Hematopoietic multipotent progenitor cell treated with erythropoietin and hydrocortisone succinate and interleukin-3 and kit ligand, for 15 days (in vitro differentiated cells): Measurements from ENCODE around the gene CSF3.
A peak's percentile ranks its signal among the peaks of the same experiment; 100 is the strongest.

Source experiments
- DNase-seq: peaks from one replicate; pipeline ENCODE4 v3.0.0-alpha.2; 2015; ENCODE audit warnings: low spot score

Gene CSF3, protein sequence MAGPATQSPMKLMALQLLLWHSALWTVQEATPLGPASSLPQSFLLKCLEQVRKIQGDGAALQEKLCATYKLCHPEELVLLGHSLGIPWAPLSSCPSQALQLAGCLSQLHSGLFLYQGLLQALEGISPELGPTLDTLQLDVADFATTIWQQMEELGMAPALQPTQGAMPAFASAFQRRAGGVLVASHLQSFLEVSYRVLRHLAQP

DNA sequence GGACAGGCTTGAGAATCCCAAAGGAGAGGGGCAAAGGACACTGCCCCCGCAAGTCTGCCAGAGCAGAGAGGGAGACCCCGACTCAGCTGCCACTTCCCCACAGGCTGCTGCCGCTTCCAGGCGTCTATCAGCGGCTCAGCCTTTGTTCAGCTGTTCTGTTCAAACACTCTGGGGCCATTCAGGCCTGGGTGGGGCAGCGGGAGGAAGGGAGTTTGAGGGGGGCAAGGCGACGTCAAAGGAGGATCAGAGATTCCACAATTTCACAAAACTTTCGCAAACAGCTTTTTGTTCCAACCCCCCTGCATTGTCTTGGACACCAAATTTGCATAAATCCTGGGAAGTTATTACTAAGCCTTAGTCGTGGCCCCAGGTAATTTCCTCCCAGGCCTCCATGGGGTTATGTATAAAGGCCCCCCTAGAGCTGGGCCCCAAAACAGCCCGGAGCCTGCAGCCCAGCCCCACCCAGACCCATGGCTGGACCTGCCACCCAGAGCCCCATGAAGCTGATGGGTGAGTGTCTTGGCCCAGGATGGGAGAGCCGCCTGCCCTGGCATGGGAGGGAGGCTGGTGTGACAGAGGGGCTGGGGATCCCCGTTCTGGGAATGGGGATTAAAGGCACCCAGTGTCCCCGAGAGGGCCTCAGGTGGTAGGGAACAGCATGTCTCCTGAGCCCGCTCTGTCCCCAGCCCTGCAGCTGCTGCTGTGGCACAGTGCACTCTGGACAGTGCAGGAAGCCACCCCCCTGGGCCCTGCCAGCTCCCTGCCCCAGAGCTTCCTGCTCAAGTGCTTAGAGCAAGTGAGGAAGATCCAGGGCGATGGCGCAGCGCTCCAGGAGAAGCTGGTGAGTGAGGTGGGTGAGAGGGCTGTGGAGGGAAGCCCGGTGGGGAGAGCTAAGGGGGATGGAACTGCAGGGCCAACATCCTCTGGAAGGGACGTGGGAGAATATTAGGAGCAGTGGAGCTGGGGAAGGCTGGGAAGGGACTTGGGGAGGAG lies at the start of gene CSF3:
Gene CSF3 (plus strand): TSS at position 436 of the 993 bp plus-strand sequence. CDS start 35 bp downstream, at position 471.
- DNase-seq = no peak

DNA sequence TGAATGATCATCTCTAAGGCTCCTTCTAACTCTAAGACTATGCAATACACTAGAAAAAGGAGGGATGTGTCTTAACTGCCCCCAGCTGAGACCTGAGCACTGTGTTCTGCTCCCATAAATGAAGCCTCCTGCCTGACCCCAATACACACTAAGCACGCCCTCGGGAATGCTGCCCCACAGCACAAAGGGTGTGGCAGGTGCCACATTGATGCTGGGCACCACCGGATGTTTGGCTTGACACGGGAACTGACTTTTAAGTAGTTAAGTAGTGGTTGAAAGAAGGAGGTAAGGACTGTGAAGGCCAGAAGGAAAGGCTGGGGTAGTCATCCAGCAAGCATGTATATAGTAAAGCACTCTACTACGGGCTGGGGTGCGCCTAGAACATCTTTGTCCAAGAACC lies 48.5 kb upstream of the CSF3 start:
- no peak for DNase-seq

DNA sequence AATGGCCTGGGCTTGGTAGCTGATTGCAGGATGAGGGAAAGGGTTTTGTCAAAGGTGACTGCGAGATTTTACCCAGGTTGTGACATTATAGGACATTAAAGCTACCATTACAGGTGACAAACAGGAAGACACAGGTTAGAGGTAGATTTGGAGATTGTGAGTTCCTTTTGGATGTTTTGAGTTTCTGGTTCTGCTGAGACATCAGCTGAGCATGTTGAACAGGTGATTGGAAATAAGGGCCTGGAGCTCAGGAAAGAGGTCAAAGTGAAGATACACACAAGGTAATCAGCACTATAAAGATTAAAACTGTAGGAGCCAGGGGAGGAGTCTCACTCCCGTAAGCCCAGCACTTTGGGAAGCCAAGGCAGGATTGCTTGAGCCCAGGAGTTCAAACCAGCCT lies 46.5 kb upstream of the CSF3 start:
- no peak for DNase-seq

DNA sequence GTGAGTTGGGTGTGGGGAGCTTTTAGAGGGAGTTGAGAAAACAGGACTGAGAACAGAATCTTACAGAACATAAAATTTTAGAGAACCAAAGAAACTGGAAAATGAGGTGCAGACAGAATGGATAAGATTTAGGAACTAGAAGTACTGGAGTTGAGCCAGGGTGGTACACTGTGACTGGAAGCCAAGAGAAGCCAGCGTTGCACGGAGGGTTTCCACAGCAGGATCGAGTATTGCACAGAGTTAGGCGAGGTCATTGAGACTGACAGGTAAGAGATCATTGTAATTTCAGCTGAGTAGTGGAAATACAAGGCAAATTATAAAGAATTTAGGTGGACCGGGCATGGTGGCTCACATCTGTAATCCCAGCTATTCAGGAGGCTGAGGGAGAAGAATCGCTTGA lies 45.9 kb upstream of the CSF3 start:
- no peak for DNase-seq

DNA sequence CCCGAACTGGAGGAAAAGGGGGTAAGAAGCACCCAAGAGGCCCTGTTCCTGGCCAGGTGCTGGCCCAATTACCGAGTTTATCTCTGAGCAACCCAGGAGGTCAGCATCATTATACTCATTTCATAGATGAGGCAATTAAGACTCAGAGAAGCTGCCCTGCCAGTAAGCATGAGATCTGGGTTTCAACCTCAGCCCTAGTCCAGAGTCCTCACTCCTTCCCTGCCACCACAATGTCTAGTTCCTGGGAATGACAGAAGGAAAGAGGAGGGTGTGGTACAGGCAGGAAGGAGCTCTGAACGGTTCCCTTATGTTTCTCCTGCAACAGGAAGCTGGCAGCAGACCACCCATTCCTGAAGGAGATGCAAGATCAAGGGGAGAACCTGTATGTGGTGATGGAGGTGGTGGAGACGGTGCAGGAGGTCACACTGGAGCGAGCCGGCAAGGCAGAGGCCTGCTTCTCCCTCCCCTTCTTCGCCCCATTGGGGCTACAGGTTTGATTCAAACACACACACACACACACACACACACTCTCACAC lies 45.0 kb upstream of the CSF3 start:
- no peak for DNase-seq

DNA sequence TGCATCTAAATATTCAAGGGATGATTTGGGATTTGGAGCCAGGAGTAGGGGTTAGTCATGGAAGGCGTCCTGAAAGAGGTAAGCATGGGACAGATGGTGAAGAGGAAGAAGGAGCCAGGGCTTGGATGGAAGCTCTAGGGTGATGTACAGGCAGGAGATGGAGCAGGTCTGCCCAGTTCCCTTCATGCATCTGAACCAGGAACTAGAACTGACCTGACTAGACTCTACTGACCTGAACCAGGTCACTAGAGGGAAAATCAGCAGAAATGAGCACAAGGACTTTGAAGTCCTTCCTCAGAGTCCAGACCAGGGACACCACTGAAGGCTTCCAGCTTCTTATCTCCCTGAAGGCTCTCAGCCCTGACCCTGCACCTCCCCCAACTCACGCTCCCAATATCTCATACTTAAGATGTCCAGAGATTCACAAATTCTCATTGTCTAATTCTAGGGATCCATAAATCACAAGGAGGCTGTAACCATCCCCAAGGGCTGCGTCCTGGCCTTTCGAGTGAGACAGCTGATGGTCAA lies 44.1 kb upstream of the CSF3 start:
- no peak for DNase-seq

DNA sequence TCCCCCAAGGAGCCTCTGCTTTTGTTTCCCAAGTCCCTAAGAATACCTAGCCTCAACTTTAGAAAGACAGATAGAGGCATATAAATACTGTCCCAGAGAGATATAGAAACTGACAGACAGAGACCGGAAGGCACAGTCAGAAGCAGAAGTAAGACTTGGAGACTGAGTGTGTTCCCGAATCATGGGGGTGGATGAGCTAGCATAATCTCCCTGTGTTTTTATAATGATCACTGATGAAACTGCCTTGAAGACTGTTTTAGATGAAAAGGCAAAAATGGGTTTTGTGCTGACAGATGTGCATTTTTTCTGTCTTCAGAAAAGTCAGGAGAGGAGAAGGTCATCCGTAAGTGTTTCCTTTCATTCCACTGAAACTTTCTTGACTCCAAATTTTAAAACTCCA lies 43.0 kb upstream of the CSF3 start:
- DNase-seq = no peak

DNA sequence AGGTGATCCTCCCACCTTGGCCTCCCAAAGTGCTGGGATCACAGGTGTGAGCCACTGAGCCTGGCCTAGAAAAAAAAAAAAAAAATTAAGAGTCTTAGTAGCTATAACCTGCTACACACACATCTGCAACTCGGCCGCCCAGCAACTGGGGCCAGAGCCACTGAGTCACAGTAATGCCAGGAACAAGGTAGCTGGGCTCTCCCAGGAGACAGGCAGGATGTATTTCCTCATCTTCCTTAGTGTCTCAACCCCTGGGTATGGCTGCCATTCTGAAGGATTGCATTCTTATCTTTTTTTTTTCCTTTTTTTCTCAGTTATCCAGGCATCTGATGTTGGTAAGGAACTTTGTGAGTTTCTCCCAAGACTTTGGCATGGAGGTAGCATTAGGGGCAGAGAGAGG lies 41.7 kb upstream of the CSF3 start:
- DNase-seq = no peak

DNA sequence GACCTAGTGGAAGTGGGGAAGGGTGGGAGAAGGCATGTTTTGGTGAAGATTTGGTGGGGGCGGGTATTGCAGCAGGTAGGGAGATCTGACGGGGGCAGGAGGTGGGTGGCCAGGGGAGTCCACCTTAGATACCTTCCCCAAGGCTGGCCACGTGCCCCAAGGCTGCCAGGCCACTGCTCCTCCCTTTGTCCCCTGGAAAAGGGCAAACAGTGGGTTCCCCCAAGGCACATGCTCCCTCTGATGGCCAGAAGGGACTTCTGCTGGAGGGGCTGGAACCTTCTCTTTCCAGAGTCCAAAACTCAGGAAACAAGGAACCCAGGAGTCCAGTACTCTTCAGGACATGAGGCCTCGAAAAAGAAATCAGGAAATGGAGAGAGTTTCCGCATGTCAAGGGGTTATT lies 40.8 kb upstream of the CSF3 start:
- no peak for DNase-seq

DNA sequence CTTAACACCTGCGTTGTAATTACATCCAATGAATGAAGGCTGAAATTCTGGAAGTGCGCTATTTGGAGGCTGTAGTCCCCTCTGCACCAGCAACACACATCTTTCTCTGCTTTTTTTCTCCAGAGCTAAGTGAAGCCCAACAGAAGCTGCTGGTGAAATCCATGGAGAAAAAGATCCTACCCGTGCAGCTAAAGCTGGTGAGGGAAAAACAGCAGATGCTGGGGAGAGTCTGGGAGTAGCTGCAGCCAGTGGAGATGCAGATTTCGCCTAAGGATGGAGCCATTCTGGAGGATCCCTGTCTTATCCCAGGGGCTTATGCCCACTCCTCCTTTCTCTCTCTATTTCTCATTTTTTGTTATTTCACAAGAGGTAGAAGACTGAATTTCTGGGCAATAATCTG lies 39.4 kb upstream of the CSF3 start:
- no peak for DNase-seq

DNA sequence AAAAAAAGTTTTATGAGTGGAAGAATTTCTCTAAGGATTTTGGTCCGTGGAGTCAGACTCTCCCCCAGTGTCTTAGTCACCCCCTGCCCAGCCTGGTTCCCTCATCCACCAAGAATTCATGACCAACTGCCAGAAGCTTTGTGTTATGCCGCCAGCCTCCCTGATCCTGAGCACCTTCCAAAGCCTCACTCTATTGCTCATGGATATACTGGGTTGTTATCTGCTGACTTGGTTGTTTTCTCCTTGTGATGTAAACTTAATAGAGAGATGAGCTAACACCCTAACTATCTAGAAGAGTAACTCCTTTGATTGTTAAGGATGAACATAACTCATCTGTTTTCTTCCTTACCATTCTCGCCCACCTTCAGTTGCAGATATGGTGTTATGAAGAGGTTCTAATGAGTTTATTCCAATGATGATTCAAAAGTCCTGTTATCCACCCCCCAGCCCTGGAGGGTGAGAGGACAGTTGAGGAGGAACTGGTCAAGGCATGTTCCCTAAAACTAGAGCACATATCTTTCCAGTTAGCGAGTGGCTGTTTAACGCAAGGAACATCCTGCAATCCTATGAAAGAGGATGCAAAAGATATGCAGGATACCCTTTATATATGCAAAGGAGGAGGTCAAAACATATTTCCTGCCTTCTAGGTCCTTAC lies 36.1 kb upstream of the CSF3 start:
- no peak for DNase-seq

DNA sequence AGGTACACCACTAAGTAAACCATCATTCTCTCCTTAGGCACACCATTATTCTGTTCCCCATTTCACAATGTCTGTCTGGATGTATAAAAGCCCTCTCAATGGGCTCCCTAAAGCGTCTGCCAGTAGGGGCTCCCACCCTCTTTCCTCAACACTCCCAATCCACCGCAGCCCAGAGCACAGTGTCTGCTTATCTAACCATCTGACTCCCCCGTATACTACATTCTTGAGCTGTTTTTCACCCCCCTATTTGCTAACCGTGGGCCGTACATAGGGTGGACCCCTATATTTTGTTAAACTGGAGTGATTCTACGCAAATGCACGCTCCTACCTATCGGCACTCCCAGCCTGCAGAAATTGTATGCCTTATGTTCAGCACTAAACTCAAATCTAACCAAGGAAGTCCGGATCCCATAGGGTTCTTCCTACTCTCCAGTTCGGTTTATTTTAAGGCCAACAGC lies 35.3 kb upstream of the CSF3 start:
- DNase-seq = no peak

DNA sequence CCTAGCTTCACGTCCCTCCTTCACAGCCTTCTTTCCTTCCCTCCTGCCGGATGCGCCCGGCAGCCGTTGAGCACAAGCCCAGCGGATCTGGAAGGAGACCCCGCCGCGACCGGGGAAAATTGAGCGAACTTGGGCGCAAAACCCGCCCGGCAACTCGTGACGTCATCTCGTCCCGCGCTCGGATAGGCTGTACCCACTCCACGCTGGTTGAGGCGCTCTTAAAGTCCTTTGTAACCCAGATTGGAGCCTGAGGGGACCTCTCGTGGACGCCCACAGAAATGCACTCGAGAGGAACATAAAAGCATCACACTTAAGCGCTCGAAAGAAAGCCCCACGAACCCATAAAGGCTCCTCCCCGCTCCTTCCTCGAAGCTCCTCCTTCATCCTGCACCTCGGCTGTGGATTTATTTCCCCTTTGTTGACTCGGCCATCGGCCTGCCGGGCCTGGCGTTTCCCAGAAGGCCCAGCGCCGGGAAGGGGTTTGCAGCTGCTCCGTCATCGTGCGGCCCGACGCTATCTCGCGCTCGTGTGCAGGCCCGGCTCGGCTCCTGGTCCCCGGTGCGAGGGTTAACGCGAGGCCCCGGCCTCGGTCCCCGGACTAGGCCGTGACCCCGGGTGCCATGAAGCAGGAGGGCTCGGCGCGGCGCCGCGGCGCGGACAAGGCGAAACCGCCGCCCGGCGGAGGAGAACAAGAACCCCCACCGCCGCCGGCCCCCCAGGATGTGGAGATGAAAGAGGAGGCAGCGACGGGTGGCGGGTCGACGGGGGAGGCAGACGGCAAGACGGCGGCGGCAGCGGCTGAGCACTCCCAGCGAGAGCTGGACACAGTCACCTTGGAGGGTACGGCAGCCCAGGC lies 34.7 kb upstream of the CSF3 start, which contains the start of gene PSMD3:
Gene PSMD3 (plus strand): TSS at position 457 of the 856 bp plus-strand sequence. CDS start 164 bp downstream, at position 621.
- peak; percentile 99 for DNase-seq

DNA sequence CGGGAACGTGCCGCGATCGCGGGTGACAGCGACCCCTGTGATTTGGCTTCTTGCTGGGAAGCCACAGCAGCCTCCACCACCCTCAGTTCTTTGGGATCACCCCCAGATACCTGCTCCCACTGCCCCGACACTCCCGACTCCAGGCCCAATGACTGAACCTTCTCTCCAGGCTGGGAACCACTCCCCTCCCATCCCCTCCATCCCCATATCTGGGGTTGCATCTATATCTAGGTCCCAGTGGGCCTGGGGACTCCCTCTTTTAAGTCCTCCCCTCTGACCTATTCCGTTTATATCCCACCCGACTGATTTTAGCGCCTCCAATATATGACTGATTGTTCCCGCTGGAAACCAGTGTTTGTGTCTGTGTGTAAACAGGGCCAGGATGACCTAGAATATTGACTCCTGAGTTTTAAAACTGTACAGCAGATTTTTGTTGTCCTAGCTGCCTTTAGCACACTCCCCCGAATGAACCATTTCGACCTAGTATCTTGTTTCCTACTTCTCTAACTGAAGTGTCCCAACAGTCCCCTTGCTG lies 34.0 kb upstream of the CSF3 start:
- no peak for DNase-seq

DNA sequence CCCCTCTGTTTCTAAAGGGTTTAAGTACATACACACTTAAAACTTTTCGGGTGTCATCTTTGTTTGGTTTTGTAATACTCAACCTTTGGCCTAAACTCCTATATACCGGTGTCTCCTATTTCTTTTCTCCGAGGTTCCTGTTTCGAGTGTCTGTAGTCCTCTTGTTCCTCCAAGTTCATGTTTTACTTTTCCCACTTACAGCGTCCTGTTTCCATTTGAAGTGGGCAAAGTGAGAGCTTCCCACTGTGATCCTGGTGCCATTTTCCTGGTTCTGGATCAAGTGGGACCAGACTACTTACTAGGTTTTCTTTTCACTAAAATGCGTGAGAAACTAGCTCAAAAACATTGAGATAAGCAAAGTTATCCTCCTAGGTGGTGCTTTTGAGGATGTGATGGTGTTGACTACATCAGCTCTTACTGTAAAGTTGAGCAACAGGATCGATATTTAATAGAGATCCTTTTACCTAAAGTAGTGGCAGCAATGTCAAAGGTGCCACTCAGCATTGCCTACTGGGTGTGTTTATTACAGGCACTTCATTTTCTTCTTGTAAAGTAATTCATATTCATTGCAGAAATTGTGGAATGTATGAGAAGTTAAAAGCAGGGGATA lies 33.4 kb upstream of the CSF3 start:
- peak; percentile 14 for DNase-seq

DNA sequence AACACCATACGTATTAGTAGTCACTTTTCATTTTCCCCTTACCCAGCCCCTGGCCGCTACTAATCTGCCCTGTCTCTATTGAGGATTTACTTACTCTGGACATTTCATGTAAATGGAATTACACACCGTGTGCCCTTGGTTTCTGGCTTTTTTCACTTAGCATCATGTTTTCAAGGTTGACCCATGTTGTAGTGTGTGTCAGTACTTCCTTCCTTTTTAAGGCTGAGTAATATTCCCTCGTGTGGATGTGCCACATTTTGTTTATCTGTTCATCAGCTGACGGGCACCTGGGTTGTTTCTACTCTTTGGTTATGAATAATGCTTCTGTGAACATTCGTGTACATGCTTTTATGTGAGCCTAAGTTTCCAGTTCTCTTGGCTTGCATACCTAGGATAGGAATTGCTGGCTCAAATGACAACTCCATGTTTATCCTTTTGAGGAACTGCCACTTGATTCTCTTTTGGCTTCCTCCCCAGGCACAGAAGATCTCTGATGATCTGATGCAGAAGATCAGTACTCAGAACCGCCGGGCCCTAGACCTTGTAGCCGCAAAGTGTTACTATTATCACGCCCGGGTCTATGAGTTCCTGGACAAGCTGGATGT lies 26.9 kb upstream of the CSF3 start:
- no peak for DNase-seq

DNA sequence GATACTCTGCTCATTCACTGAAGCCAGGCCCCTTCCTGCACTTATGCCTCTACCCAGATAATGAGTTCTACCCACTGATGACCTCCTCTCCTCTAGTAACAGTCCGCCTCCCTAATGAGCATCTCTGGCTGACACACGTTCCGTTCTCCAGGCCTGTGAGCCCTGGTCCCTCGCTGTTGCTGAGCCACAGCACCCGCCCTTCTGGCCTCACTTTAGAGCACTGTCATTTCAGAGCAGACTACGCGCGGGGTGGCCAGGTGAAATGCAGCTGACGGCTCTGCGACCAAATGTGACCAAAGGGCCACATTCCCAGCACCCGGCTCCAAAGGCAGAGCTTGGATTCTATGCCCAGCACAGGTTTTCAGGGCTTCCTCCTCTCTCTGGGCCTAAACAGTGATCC lies 20.8 kb upstream of the CSF3 start:
- no peak for DNase-seq

DNA sequence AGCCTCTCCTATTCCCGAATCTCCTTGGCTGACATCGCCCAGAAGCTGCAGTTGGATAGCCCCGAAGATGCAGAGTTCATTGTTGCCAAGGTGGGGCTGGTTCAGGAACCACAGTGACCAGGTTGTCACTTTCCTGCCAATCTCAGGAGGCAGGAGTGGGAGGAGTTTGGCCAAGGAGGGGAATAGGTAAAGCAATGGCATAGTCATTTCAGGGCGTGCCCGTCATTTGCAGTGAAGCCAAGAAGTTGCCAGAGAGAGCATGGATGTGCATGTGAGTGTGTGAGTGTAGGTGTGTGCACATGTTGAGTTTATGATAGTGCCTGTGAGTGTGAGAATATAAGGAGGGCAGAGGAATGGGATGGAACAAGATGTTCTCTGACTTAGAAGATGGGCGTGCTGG lies 19.8 kb upstream of the CSF3 start:
- DNase-seq = no peak

DNA sequence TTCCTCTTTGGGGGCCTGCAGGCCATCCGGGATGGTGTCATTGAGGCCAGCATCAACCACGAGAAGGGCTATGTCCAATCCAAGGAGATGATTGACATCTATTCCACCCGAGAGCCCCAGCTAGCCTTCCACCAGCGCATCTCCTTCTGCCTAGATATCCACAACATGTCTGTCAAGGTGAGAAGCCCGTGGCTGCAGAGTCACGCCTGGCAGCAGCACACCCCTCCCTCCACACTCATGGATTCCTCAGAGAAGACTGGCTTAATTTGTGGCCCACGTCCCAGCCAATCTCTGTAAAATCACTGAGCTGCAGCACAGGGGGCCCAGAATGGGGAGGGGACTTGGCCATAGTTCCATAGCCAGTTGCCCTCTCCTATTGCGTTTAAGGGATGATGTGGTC lies 19.1 kb upstream of the CSF3 start:
- DNase-seq = no peak

DNA sequence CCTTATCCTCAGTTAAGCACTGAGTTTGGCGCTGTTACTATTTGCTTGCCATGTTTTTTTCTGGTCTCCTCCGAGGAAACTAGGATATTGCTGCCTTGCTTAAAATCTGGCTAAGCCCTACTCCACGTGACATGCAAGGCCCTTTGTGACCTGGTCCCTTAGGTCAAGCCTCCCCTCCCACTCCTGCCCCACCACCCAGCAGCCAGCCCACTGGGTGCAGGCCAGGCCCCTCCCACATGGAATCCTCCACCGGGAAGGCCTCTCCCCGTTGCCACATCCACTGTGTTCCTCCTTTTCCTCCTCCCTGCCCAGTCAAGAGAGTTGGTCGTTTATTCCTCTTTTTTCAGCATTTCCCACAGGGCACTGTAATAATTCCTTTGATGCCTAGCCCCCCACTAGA lies 18.4 kb upstream of the CSF3 start:
- no peak for DNase-seq
